ENCODE measurements around the gene BTF3. TPM values are rescaled to one million over a fixed set of nuclear protein-coding genes. Genes with fewer than 3 reads are reported as not detected.
A peak's percentile ranks its signal among the peaks of the same experiment; 100 is the strongest.

BTF3 gene
- total and polyA plus RNA-seq, 2 experiments from 2014 or later: 506 to 1,148 TPM

- peaks cover 59% of the 10 kb centered on the region for H3K4me1 Mint-ChIP-seq
- peaks cover 6% of the 10 kb centered on the region for H3K27me3 Mint-ChIP-seq (ENCODE audit: insufficient read depth, low read depth, poor library complexity)
Measured at GRCh38 chr5:73488806-73489205, 9.4 kb upstream of the BTF3 start.

DNA sequence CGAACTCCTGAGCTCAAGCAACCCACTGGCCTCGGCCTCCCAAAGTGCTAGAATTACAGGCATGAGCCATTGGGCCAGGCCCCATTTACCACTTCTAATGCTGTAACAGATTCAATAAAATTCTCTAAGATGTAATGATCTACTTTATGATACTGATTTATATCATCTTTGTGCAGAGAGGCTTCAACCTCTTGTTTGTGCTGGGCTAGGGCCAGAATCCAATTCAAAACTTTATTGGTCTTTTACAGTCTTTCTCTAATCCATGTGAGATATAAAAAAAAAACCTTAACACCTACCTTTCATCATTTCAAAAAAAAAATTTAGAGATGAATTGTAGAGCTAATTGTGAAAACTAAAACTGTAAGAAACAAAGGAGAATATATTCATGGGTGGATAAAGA, 8.2 kb upstream of the BTF3 start:
- no peak overlapping the region for H3K4me3 ChIP-seq
- no peaks in the 10 kb centered on the region for H3K27me3 ChIP-seq (ENCODE audit: insufficient read depth)
- H3K27ac ChIP-seq (ENCODE audit: low read depth): no peak overlapping the region
- ATAC-seq (no peak), DNase-seq (ENCODE audit: low spot score) (no peak)
- no peak overlapping the region for H2AFZ ChIP-seq
- H3K9me2 ChIP-seq (ENCODE audit: insufficient read depth): 0 out of 2 replicates have a peak, but pooled peaks cover 4% of the 10 kb centered on the region
- no peak overlapping the region for H3K4me2 ChIP-seq
- H3K36me3 ChIP-seq (ENCODE audit: insufficient read depth): no peaks in the 10 kb centered on the region
- H3K79me2 ChIP-seq (replicated peaks; ENCODE audit: insufficient read depth): no peaks in the 10 kb centered on the region
- H3K36me3 Mint-ChIP-seq (ENCODE audit: low read depth): peaks cover 3% of the 10 kb centered on the region; the same call in 2 of the 3 replicates
- H3K27me3 Mint-ChIP-seq (ENCODE audit: insufficient read depth, low read depth, poor library complexity): peaks cover 6% of the 10 kb centered on the region
- H3K4me3 Mint-ChIP-seq: no peak overlapping the region
- H4K20me1 ChIP-seq (replicated peaks; ENCODE audit: insufficient read depth): no peaks in the 10 kb centered on the region
- no peaks in the 10 kb centered on the region; the same call in 2 of the 3 replicates for H3K9me3 Mint-ChIP-seq
- H3K4me1 Mint-ChIP-seq: peaks cover 64% of the 10 kb centered on the region
- H3K4me1 ChIP-seq (ENCODE audit: insufficient read depth): peaks cover 23% of the 10 kb centered on the region
- no peak overlapping the region for H3K27ac Mint-ChIP-seq
- H3F3A ChIP-seq (replicated peaks; ENCODE audit: low read depth): peaks cover 6% of the 10 kb centered on the region; the same call in 1 of the 2 replicates
- TF ChIP-seq CTCF (conservative IDR thresholded peaks at IDR 0.05; ENCODE audit: low read depth in 2 of 2): no peak
- TF ChIP-seq NANOG (IDR thresholded peaks at IDR 0.05; ENCODE audit: borderline replicate concordance): no peak
- TF ChIP-seq ZNF114 (CRISPR knock-in tag; IDR thresholded peaks at IDR 0.05): no peak
- TF ChIP-seq STAT1 (IDR thresholded peaks at IDR 0.05; ENCODE audit: unreplicated experiment): no peak

More at GRCh38 chr5:73488806-73489205, 9.4 kb upstream of the BTF3 start:
- 0 out of 2 replicates have a peak, but pooled peaks cover 5% of the 10 kb centered on the region for H3K9me2 ChIP-seq (ENCODE audit: insufficient read depth)
- H3K36me3 ChIP-seq (ENCODE audit: insufficient read depth): no peaks in the 10 kb centered on the region
- DNase-seq (ENCODE audit: low spot score) (no peak), ATAC-seq (no peak)
- H3K4me2 ChIP-seq: peak overlapping the region; percentile 35; the same call in 1 of the 2 replicates
- no peak overlapping the region; the same call in 2 of the 3 replicates for H3K4me3 Mint-ChIP-seq
- peak overlapping the region; percentile 40; the same call in 1 of the 2 replicates for H2AFZ ChIP-seq
- H4K20me1 ChIP-seq (replicated peaks; ENCODE audit: insufficient read depth): no peaks in the 10 kb centered on the region
- H3K27ac ChIP-seq (ENCODE audit: low read depth): peak overlapping the region; percentile 95
- H3F3A ChIP-seq (replicated peaks; ENCODE audit: low read depth): peaks cover 6% of the 10 kb centered on the region; the same call in 1 of the 2 replicates
- no peaks in the 10 kb centered on the region; the same call in 2 of the 3 replicates for H3K9me3 Mint-ChIP-seq
- TF ChIP-seq CREB1 (CRISPR knock-in tag; IDR thresholded peaks at IDR 0.05; ENCODE audit: low read depth) (no peak), CTCF (conservative IDR thresholded peaks at IDR 0.05; ENCODE audit: low read depth in 2 of 2) (no peak), EZH2phosphoT487 (IDR thresholded peaks at IDR 0.05; ENCODE audit: unreplicated experiment) (no peak), NANOG (IDR thresholded peaks at IDR 0.05; ENCODE audit: borderline replicate concordance) (no peak)
- TF ChIP-seq, protein P1, sequence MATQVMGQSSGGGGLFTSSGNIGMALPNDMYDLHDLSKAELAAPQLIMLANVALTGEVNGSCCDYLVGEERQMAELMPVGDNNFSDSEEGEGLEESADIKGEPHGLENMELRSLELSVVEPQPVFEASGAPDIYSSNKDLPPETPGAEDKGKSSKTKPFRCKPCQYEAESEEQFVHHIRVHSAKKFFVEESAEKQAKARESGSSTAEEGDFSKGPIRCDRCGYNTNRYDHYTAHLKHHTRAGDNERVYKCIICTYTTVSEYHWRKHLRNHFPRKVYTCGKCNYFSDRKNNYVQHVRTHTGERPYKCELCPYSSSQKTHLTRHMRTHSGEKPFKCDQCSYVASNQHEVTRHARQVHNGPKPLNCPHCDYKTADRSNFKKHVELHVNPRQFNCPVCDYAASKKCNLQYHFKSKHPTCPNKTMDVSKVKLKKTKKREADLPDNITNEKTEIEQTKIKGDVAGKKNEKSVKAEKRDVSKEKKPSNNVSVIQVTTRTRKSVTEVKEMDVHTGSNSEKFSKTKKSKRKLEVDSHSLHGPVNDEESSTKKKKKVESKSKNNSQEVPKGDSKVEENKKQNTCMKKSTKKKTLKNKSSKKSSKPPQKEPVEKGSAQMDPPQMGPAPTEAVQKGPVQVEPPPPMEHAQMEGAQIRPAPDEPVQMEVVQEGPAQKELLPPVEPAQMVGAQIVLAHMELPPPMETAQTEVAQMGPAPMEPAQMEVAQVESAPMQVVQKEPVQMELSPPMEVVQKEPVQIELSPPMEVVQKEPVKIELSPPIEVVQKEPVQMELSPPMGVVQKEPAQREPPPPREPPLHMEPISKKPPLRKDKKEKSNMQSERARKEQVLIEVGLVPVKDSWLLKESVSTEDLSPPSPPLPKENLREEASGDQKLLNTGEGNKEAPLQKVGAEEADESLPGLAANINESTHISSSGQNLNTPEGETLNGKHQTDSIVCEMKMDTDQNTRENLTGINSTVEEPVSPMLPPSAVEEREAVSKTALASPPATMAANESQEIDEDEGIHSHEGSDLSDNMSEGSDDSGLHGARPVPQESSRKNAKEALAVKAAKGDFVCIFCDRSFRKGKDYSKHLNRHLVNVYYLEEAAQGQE (IDR thresholded peaks at IDR 0.05; ENCODE audit: unreplicated experiment): no peak
- no peaks in the 10 kb centered on the region for H3K27me3 ChIP-seq (ENCODE audit: insufficient read depth)
- H3K4me1 ChIP-seq (ENCODE audit: insufficient read depth): peaks cover 23% of the 10 kb centered on the region
- no peak overlapping the region for H3K4me3 ChIP-seq
- H3K27ac Mint-ChIP-seq: peak overlapping the region; percentile 98
- no peaks in the 10 kb centered on the region for H3K79me2 ChIP-seq (replicated peaks; ENCODE audit: insufficient read depth)
- peaks cover 3% of the 10 kb centered on the region; the same call in 2 of the 3 replicates for H3K36me3 Mint-ChIP-seq (ENCODE audit: low read depth)
